Naive B cell (primary cell): ENCODE measurements around the gene NKAIN1. TPM values are rescaled to one million over a fixed set of nuclear protein-coding genes. Genes with fewer than 3 reads are reported as not detected.
"Not testable (repeated sequence)": the region's sequence is repeated elsewhere in the genome, so short reads cannot be mapped to it uniquely, and the experiment has no call there.

ENCODE experiments used
- ATAC-seq, 2 donors: fragments of 150-1000 bp; cut with Tn5 transposase; 2 replicates each; pipeline ENCODE4 v1.10.0; 2021; ENCODE audit warnings: low read depth in 2 of 2, mild to moderate bottlenecking in 2 of 2, moderate library complexity in 2 of 2
- DNase-seq: peaks from one replicate; pipeline ENCODE4 v3.0.0; 2022
- H3K27ac Mint-ChIP-seq, 6 donors: one replicate each; pipeline ENCODE4 v1.8.0; 2020 to 2022; ENCODE audit warnings: mild to moderate bottlenecking in 6 of 6, mixed read lengths in 6 of 6, moderate library complexity in 5 of 6, inconsistent platforms in 2 of 6
- H3K27me3 Mint-ChIP-seq, 3 donors: one replicate each; pipeline ENCODE4 v1.8.0; 2021 to 2022; ENCODE audit warnings: mixed read lengths in 3 of 3, mild to moderate bottlenecking in 1 of 3
- H3K36me3 Mint-ChIP-seq, 2 donors: one replicate each; pipeline ENCODE4 v1.8.0; 2020 to 2022; ENCODE audit warnings: mixed read lengths in 2 of 2, inconsistent platforms in 1 of 2, mild to moderate bottlenecking in 1 of 2
- H3K4me1 Mint-ChIP-seq, 3 donors: one replicate each; pipeline ENCODE4 v1.8.0; 2020 to 2022; ENCODE audit warnings: mixed read lengths in 3 of 3, inconsistent platforms in 1 of 3, mild to moderate bottlenecking in 1 of 3, moderate library complexity in 1 of 3
- H3K4me3 Mint-ChIP-seq, 8 donors: one replicate each; pipeline ENCODE4 v1.8.0; 2020 to 2022; ENCODE audit warnings: mild to moderate bottlenecking in 8 of 8, mixed read lengths in 8 of 8, moderate library complexity in 8 of 8, inconsistent platforms in 2 of 8
- H3K9me3 Mint-ChIP-seq, 7 donors: one replicate each; pipeline ENCODE4 v1.8.0; 2020 to 2022; ENCODE audit warnings: mixed read lengths in 7 of 7, mild to moderate bottlenecking in 5 of 7, inconsistent platforms in 2 of 7, moderate library complexity in 1 of 7
- polyA plus RNA-seq, 6 donors: library from polyadenylated mRNA; unstranded; fragments of 300-500 nt; fragmentation: Illumina TruSeq; gene quantifications; one replicate each; pipeline ENCODE4 v1.2.3, GENCODE V29; 2021; ENCODE audit warnings: low read depth in 6 of 6

The NKAIN1 gene
- not detected for polyA plus RNA-seq

GRCh38 chr1:31239653-31240241, at the start of gene NKAIN1:
Gene NKAIN1, minus strand, starts transcription at chr1:31239887. Its CDS starts 340 bp downstream, at chr1:31239547.
- Mint-ChIP-seq H3K4me1 (peaks cover 16 to 28% (median 25%) of the 10 kb centered on the region in 3 donors), H3K27me3 (peaks cover 49 to 67% (median 60%) of the 10 kb centered on the region in 3 donors), H3K4me3 (peak within 1 kb of the TSS; percentile 12 to 87 (median 79)), H3K27ac (peak within 1 kb of the TSS in 2 of 6 donors; percentile 49 to 66), H3K9me3 (peaks cover 0 to 4% (median 0%) of the 10 kb centered on the region in 7 donors), H3K36me3 (no peaks in the 10 kb centered on the region)
- ATAC-seq, result peak in 1 of 2 donors; percentile 32
- no peak for DNase-seq

DNA sequence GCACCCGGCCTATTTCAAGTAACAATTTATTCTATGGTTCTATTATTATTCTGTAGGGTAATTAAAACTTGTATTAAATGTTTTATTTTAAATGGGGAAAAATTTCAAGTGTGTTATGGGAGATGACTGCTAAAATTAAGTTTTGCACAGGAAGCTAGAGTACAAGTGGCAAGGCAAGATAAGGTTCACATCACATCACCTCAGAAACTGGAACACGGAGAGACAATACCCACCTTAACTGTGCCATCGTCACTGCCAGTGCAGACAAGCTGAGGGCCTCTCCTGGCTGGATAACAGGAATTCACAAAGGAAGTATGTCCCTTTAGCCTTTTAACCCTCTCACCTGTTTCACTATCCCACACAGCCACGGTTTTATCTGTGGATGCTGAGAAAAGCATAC, 49.3 kb upstream of the NKAIN1 start:
- Mint-ChIP-seq H3K27me3 (no peaks in the 10 kb centered on the region), H3K9me3 (no peaks in the 10 kb centered on the region), H3K4me1 (peaks cover 7 to 16% (median 7%) of the 10 kb centered on the region in 3 donors), H3K27ac (peak overlapping the region in 1 of 6 donors; percentile 47), H3K36me3 (peaks cover 15 to 31% of the 10 kb centered on the region in 2 donors), H3K4me3 (no peak overlapping the region)
- no peak for DNase-seq
- no peak for ATAC-seq

- H3K4me3 Mint-ChIP-seq, H3K9me3 Mint-ChIP-seq, ATAC-seq, DNase-seq, H3K27me3 Mint-ChIP-seq, H3K4me1 Mint-ChIP-seq: not testable (repeated sequence)
- H3K36me3 Mint-ChIP-seq, result peaks cover 15 to 24% of the 10 kb centered on the region in 2 donors
- H3K27ac Mint-ChIP-seq, result peak overlapping the region in 1 of 6 donors; percentile 69
Measured at GRCh38 chr1:31287791-31288190, 48.1 kb upstream of the NKAIN1 start.

DNA sequence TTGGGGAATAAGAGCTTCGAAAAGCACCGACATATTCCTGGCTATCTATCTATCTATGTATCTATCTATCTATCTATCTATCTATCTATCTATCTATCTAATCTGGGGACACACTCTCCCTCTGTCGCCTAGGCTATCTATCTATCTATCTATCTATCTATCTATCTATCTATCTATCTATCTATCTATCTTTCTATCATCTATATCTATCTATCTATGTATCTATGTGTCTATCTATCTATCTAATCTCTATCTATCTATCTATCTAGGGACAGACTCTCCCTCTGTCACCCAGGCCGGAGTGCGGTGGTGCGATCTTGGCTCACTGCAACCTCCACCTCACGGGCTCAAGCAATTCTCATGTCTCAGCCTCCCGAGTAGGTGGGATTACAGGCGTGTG, 42.7 kb upstream of the NKAIN1 start:
- not testable (repeated sequence) for H3K4me3 Mint-ChIP-seq, H3K9me3 Mint-ChIP-seq, DNase-seq, H3K4me1 Mint-ChIP-seq, ATAC-seq, H3K27ac Mint-ChIP-seq, H3K27me3 Mint-ChIP-seq
- peaks cover 20 to 26% of the 10 kb centered on the region in 2 donors for H3K36me3 Mint-ChIP-seq

DNA sequence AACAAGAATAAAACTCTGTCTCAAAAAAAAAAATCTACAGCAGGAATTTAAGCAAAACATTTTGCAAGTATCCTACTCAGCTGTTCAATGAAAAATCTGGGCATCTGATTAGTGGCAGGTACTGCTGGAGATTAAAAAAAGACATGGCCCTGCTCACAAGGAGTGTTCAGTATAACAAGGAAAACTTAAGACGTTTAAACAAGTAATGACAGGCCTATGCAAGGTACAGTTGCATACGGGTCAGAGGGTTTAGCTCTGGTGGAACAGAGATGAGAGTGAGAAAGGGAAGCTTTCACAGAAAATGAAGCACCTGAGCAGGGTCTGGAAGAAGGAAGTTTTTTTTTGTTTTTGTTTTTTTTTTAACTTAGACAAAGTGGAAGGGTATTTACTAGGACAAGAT, 33.9 kb upstream of the NKAIN1 start:
- ATAC-seq (no peak), DNase-seq (no peak)
- peaks cover 0 to 6% (median 0%) of the 10 kb centered on the region in 3 donors for H3K4me1 Mint-ChIP-seq
- no peaks in the 10 kb centered on the region for H3K9me3 Mint-ChIP-seq
- H3K27ac Mint-ChIP-seq, result peak overlapping the region in 2 of 6 donors; percentile 54 to 59
- H3K4me3 Mint-ChIP-seq, result no peak overlapping the region
- peaks cover 5 to 31% of the 10 kb centered on the region in 2 donors for H3K36me3 Mint-ChIP-seq
- H3K27me3 Mint-ChIP-seq, result no peaks in the 10 kb centered on the region

- DNase-seq (no peak), ATAC-seq (no peak)
- H3K27ac Mint-ChIP-seq, result no peak overlapping the region
- no peaks in the 10 kb centered on the region for H3K27me3 Mint-ChIP-seq
- H3K4me3 Mint-ChIP-seq, result no peak overlapping the region
- H3K9me3 Mint-ChIP-seq, result no peaks in the 10 kb centered on the region
- H3K36me3 Mint-ChIP-seq, result peaks cover 0 to 30% of the 10 kb centered on the region in 2 donors
- H3K4me1 Mint-ChIP-seq, result peaks cover 0 to 6% (median 0%) of the 10 kb centered on the region in 3 donors
Measured at GRCh38 chr1:31272369-31272768, 32.7 kb upstream of the NKAIN1 start.

GRCh38 chr1:31266547-31266946, 26.9 kb upstream of the NKAIN1 start:
- Mint-ChIP-seq H3K27ac (no peak overlapping the region), H3K27me3 (no peaks in the 10 kb centered on the region), H3K9me3 (no peaks in the 10 kb centered on the region), H3K4me3 (no peak overlapping the region), H3K36me3 (peaks cover 16 to 45% of the 10 kb centered on the region in 2 donors), H3K4me1 (no peaks in the 10 kb centered on the region)
- ATAC-seq (no peak), DNase-seq (no peak)

DNA sequence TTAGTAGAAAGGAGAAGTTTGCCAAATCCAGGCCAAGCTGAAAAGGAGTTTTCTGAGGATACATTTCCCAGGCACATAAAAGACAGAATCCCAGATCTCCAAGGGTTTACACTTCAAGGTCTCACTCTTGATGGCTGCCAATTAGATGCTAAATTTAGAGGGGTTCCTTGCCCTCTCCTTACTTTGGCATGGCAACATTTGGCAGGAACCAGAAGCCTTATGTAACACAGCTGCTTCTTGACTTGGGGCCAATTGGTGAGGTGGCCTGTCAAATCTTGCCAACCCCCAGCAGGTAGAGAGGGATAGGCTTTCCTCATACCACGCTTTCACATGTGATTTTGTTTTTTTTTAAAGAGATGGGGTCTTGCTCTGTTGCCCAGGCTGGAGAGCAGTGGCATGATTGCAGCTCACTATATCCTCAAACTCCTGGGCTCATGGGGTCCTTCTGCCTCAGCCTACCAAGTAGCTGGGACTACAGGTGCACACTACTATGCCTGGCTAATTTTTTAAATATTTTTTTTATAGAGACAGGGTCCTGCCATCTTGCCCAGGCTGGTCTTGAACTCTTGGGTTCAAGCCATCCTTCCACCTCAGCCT, 25.2 kb upstream of the NKAIN1 start:
- Mint-ChIP-seq H3K27ac (peak overlapping the region in 2 of 6 donors; percentile 22 to 58), H3K4me3 (no peak overlapping the region), H3K36me3 (peaks cover 19 to 42% of the 10 kb centered on the region in 2 donors), H3K27me3 (no peaks in the 10 kb centered on the region), H3K4me1 (no peaks in the 10 kb centered on the region), H3K9me3 (no peaks in the 10 kb centered on the region)
- ATAC-seq (no peak), DNase-seq (no peak)

GRCh38 chr1:31263408-31263807, 23.7 kb upstream of the NKAIN1 start:
- H3K9me3 Mint-ChIP-seq, result no peaks in the 10 kb centered on the region
- no peaks in the 10 kb centered on the region for H3K4me1 Mint-ChIP-seq
- no peak overlapping the region for H3K4me3 Mint-ChIP-seq
- H3K36me3 Mint-ChIP-seq, result peaks cover 27 to 40% of the 10 kb centered on the region in 2 donors
- DNase-seq (no peak), ATAC-seq (no peak)
- no peaks in the 10 kb centered on the region for H3K27me3 Mint-ChIP-seq
- H3K27ac Mint-ChIP-seq, result no peak overlapping the region

- H3K4me1 Mint-ChIP-seq, H3K27me3 Mint-ChIP-seq, H3K9me3 Mint-ChIP-seq, ATAC-seq, H3K4me3 Mint-ChIP-seq, H3K27ac Mint-ChIP-seq, DNase-seq: not testable (repeated sequence)
- peaks cover 34 to 42% of the 10 kb centered on the region in 2 donors for H3K36me3 Mint-ChIP-seq
Measured at GRCh38 chr1:31262393-31262792, 22.7 kb upstream of the NKAIN1 start.

GRCh38 chr1:31261916-31262315, 22.2 kb upstream of the NKAIN1 start:
- H3K27me3 Mint-ChIP-seq, result no peaks in the 10 kb centered on the region
- ATAC-seq (no peak), DNase-seq (no peak)
- no peaks in the 10 kb centered on the region for H3K4me1 Mint-ChIP-seq
- no peak overlapping the region for H3K27ac Mint-ChIP-seq
- no peaks in the 10 kb centered on the region for H3K9me3 Mint-ChIP-seq
- no peak overlapping the region for H3K4me3 Mint-ChIP-seq
- H3K36me3 Mint-ChIP-seq, result peaks cover 29 to 43% of the 10 kb centered on the region in 2 donors

GRCh38 chr1:31259746-31260145, 20.1 kb upstream of the NKAIN1 start:
- Mint-ChIP-seq H3K27me3 (no peaks in the 10 kb centered on the region), H3K27ac (no peak overlapping the region)
- ATAC-seq, result no peak

DNA sequence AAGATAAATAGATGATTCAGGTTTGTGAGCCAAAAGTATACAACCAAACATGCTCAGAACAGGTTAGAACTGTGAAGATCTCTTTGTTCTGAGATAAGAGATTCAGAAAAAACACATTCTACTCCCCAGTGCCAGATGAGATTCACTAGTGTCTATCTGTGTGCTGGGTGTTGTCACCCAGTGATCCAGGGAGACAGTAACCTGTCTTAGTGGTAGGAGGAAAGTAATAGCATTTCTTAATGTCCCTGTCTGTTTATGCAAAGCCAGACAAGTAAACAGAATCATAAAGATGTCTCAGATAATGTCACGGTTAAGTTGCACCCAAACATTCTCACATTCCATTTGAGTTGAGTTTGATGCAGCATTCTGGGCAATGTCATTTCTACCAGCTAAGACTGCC, 18.9 kb upstream of the NKAIN1 start:
- Mint-ChIP-seq H3K27me3 (no peaks in the 10 kb centered on the region), H3K36me3 (peaks cover 18 to 32% of the 10 kb centered on the region in 2 donors), H3K4me1 (no peaks in the 10 kb centered on the region), H3K9me3 (no peaks in the 10 kb centered on the region), H3K4me3 (no peak overlapping the region), H3K27ac (no peak overlapping the region)
- ATAC-seq (no peak), DNase-seq (no peak)

More at GRCh38 chr1:31259746-31260145, 20.1 kb upstream of the NKAIN1 start:
- H3K36me3 Mint-ChIP-seq, result peaks cover 18 to 32% of the 10 kb centered on the region in 2 donors
- no peaks in the 10 kb centered on the region for H3K4me1 Mint-ChIP-seq
- DNase-seq, result no peak
- H3K9me3 Mint-ChIP-seq, result no peaks in the 10 kb centered on the region
- no peak overlapping the region for H3K4me3 Mint-ChIP-seq

DNA sequence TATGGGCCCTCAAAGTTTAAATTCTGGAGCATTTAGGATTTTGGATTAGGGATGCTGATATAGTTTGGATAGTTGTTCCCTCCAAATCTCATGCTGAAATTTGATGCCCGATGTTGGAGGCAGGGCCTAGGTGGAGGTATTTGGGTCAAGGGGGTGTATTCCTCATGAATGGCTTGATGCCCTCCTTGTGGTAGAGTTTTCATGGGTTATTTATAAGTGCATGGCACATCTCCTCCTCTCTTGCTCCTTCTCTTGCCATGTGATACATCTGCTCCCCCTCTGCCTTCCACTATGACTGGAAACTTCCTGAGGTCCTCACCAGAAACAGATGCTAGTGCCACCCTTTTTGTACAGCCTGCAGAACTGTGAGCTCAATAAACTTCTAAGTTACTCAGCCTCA, 17.5 kb upstream of the NKAIN1 start:
- Mint-ChIP-seq H3K4me3 (no peak overlapping the region), H3K27me3 (no peaks in the 10 kb centered on the region), H3K4me1 (no peaks in the 10 kb centered on the region), H3K27ac (no peak overlapping the region), H3K9me3 (no peaks in the 10 kb centered on the region), H3K36me3 (peaks cover 18 to 32% of the 10 kb centered on the region in 2 donors)
- no peak for DNase-seq
- ATAC-seq, result no peak
